Measurements from ENCODE around the gene BEND7.

The BEND7 gene

DNA sequence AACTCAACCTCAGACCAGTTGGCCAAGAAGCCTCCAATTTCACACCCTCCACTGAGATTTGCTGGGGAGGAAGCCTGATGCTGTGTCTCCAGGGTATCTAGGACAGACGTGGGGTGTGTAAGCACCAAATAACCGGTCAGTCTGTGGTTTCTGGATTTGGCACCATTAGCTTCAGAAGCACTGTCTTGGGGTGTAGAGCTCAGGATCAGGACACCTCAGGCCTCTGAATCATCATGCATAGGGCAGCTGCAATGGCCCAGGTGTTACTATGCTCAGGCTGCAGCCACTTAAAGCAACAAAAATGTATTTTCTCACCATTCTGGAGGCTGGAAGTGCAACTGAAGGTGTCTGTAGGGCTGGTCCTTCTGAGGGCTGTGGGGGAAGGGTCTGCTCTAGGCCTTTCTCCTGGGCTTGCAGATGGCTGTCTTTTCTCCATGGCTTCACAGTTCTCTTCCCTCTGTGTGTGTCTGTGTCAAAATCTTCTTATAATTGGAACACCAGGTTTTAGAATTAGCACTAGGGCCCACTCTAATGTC lies 107.4 kb downstream of the BEND7 start:
- Mint-ChIP-seq H3K9me3 (peaks cover 6% of the 10 kb centered on the region), H3K27ac (no peak overlapping the region), H3K36me3 (ENCODE audit: low read depth) (no peaks in the 10 kb centered on the region), H3K4me1 (no peaks in the 10 kb centered on the region), H3K4me3 (no peak overlapping the region), H3K27me3 (ENCODE audit: low read depth) (no peaks in the 10 kb centered on the region)
- TF ChIP-seq, protein P1, sequence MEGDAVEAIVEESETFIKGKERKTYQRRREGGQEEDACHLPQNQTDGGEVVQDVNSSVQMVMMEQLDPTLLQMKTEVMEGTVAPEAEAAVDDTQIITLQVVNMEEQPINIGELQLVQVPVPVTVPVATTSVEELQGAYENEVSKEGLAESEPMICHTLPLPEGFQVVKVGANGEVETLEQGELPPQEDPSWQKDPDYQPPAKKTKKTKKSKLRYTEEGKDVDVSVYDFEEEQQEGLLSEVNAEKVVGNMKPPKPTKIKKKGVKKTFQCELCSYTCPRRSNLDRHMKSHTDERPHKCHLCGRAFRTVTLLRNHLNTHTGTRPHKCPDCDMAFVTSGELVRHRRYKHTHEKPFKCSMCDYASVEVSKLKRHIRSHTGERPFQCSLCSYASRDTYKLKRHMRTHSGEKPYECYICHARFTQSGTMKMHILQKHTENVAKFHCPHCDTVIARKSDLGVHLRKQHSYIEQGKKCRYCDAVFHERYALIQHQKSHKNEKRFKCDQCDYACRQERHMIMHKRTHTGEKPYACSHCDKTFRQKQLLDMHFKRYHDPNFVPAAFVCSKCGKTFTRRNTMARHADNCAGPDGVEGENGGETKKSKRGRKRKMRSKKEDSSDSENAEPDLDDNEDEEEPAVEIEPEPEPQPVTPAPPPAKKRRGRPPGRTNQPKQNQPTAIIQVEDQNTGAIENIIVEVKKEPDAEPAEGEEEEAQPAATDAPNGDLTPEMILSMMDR (IDR thresholded peaks at IDR 0.05; ENCODE audit: unreplicated experiment in 3 of 3): no peak

DNA sequence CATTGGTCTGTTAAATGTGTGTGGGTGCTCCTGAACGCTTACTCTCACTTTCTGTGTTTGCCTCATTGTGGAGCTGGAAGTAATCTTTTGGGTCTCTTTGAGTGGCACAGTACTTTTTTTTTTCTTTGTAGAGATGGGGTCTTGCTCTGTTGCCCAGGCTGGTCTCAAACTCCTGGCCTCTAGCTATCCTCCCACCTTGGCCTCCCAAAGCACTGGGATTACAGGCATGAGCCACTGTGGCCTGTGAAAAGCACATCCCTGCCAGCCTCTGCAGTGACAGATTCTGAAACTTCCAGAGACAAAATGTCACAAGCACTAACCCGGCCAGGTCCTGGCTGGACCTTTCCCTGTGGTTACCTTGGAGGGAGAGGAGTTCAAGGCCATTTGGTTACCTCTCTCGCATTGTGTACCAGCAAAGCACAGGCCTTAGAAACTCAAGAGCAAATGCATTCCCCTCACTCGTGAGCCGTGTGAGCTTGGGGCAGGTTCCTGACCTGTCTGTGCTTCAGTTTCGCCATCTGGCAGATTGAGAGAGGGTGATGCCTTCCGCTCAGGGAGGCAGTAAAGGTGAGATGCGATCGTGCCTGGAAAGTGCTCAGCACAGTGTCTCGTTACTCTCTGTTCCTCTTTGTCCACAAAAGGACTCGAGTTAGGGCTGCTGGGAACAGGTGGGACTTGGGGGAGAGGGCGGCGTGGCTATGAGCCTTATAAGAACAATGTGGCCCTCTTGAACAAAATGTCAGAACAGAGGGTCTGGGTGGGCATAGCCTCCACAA lies 108.1 kb downstream of the BEND7 start:
- no peaks in the 10 kb centered on the region for H3K27me3 Mint-ChIP-seq (ENCODE audit: low read depth)
- no peaks in the 10 kb centered on the region for H3K36me3 Mint-ChIP-seq (ENCODE audit: low read depth)
- TF ChIP-seq, protein P1 (IDR thresholded peaks at IDR 0.05; ENCODE audit: unreplicated experiment in 3 of 3): no peak
- H3K4me3 Mint-ChIP-seq: no peak overlapping the region
- peaks cover 8% of the 10 kb centered on the region for H3K9me3 Mint-ChIP-seq
- no peaks in the 10 kb centered on the region for H3K4me1 Mint-ChIP-seq
- no peak overlapping the region for H3K27ac Mint-ChIP-seq

- no peak overlapping the region for H3K4me3 Mint-ChIP-seq
- no peaks in the 10 kb centered on the region for H3K36me3 Mint-ChIP-seq (ENCODE audit: low read depth)
- H3K9me3 Mint-ChIP-seq: peaks cover 15% of the 10 kb centered on the region
- no peaks in the 10 kb centered on the region for H3K27me3 Mint-ChIP-seq (ENCODE audit: low read depth)
- no peaks in the 10 kb centered on the region for H3K4me1 Mint-ChIP-seq
- no peak overlapping the region for H3K27ac Mint-ChIP-seq
- TF ChIP-seq, protein P1 (IDR thresholded peaks at IDR 0.05; ENCODE audit: unreplicated experiment in 3 of 3): no peak
These were observed 111.2 kb downstream of the BEND7 start for GRCh38 chr10:13417459-13418126.

DNA sequence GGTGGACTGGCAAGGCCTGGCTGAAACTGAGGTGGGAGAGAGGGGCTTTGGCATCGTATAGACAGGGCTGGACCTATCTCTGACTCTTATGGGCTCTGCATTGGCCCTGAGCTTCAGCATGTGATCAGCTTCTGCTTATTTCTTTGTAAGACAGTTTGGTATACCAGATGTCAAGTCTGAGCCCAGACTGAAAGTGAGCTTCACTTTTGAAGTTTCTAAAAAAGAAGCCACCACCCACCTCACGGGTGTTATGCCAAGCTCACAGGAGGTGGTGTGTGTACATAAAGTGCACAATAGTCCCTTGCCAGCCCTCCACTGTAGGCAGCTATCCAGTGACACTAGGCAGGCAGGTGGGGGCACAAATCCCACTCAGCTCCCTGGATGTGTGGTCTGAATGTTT lies 112.1 kb downstream of the BEND7 start:
- H3K36me3 Mint-ChIP-seq (ENCODE audit: low read depth): no peaks in the 10 kb centered on the region
- peaks cover 3% of the 10 kb centered on the region for H3K27me3 Mint-ChIP-seq (ENCODE audit: low read depth)
- no peak overlapping the region for H3K4me3 Mint-ChIP-seq
- H3K9me3 Mint-ChIP-seq: peaks cover 15% of the 10 kb centered on the region
- no peaks in the 10 kb centered on the region for H3K4me1 Mint-ChIP-seq
- TF ChIP-seq, protein P1 (IDR thresholded peaks at IDR 0.05; ENCODE audit: unreplicated experiment in 3 of 3): no peak
- no peak overlapping the region for H3K27ac Mint-ChIP-seq

DNA sequence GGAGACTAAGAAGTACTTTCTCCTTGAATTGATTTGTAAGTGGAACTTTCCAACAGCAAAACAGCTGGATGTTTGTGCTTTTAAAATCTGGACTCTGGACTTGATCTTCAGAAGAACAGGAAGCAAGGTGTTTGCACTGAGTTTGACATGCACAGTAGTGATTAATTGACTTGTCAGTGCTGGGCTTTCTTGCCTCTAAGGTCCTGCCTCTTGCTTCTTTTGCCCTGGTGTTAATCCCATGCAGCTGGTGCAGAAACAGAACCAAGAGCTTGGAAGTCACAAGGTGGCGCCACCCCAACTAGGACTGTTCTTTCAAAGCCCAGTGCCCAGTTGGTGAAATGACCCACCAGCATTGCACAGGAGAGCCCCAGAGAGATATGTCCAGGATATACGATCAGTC lies 114.0 kb downstream of the BEND7 start:
- peaks cover 4% of the 10 kb centered on the region for H3K27me3 Mint-ChIP-seq (ENCODE audit: low read depth)
- TF ChIP-seq, protein P1 (IDR thresholded peaks at IDR 0.05; ENCODE audit: unreplicated experiment in 3 of 3): no peak
- no peaks in the 10 kb centered on the region for H3K36me3 Mint-ChIP-seq (ENCODE audit: low read depth)
- H3K4me1 Mint-ChIP-seq: no peaks in the 10 kb centered on the region
- H3K4me3 Mint-ChIP-seq: no peak overlapping the region
- no peak overlapping the region for H3K27ac Mint-ChIP-seq
- peaks cover 15% of the 10 kb centered on the region for H3K9me3 Mint-ChIP-seq

Measured in nephron (organoid).